Motor neuron (in vitro differentiated cells): Measurements from ENCODE around the gene KLHL12. TPM values are rescaled to one million over a fixed set of nuclear protein-coding genes. Genes with fewer than 3 reads are reported as not detected.

Experiments
- ATAC-seq, 8 experiments: fragments of 200-7000 bp; cut with Tn5 transposase; replicated peaks in 6 of 8; 2 replicates each; pipeline ENCODE4 v1.8.0; 2021; ENCODE audit warnings: mild to moderate bottlenecking in 8 of 8, moderate library complexity in 8 of 8
- H3K27ac ChIP-seq, 2 donors: fragments of 250-450 bp; sonication (Bioruptor Pico); 2 replicates each; pipeline ENCODE4 v1.9.0; 2021; ENCODE audit warnings: antibody characterized with exemption in 2 of 2, mild to moderate bottlenecking in 2 of 2, moderate library complexity in 1 of 2
- H3K4me1 ChIP-seq, 2 donors: fragments of 250-450 bp; sonication (Bioruptor Pico); replicated peaks in 1 of 2; 2 replicates each; pipeline ENCODE4 v1.6.1; 2021; ENCODE audit warnings: antibody characterized with exemption in 2 of 2, mild to moderate bottlenecking in 2 of 2, moderate library complexity in 1 of 2
- H3K4me3 ChIP-seq, 5 donors: fragments of 250-450 bp; sonication (Bioruptor Pico); 2 replicates each; pipeline ENCODE4 v1.9.0; 2021; ENCODE audit warnings: antibody characterized with exemption in 5 of 5, mild to moderate bottlenecking in 5 of 5, moderate library complexity in 4 of 5
- WGBS, 10 experiments: fragments of 450-650 bp; shearing (Covaris generic); methylation state at CpG; one replicate each; pipeline ENCODE4 v1.0.0; 2022; 5-methylcytosine and 5-hydroxymethylcytosine counted together
- in situ Hi-C, 9 experiments: fragments of 400-800 bp; cut with MboI; loops; one replicate each; pipeline ENCODE4 v1.15.0; 2021; ENCODE audit warnings: low sequenced_read_pairs in 9 of 9, low pct_unique_long_range_greater_than_20kb in 2 of 9; ENCODE audit not compliant: unreplicated experiment in 9 of 9
- total RNA-seq, 8 experiments: library from RNA; unstranded; fragments of 300-600 nt; gene quantifications; 2 replicates each; pipeline versions ENCODE4 v1.2.3 to v1.2.4, GENCODE V29; 2022

The KLHL12 gene
- total RNA-seq, 8 experiments from 2014 or later = 16.4 to 42.5 (median 31.9) TPM

GRCh38 chr1:202861420-202862132 lies 65.5 kb downstream of the KLHL12 start:
- Histone ChIP-seq H3K4me3 (peak overlapping the region; percentile 57 to 65 (median 63)), H3K27ac (peak overlapping the region in 1 of 2 donors; percentile 11), H3K4me1 (peaks cover 2 to 3% of the 10 kb centered on the region in 2 donors)
- in situ Hi-C loops = no loop called here
- 0 to 2% (median 0%) methylated on average over 1 to 28 of the region's 44 CpGs; no CpG with 5 or more reads in 1 of the 10 experiments for WGBS, 10 experiments
- ATAC-seq = peak; percentile 96 to 99 (median 98)

DNA sequence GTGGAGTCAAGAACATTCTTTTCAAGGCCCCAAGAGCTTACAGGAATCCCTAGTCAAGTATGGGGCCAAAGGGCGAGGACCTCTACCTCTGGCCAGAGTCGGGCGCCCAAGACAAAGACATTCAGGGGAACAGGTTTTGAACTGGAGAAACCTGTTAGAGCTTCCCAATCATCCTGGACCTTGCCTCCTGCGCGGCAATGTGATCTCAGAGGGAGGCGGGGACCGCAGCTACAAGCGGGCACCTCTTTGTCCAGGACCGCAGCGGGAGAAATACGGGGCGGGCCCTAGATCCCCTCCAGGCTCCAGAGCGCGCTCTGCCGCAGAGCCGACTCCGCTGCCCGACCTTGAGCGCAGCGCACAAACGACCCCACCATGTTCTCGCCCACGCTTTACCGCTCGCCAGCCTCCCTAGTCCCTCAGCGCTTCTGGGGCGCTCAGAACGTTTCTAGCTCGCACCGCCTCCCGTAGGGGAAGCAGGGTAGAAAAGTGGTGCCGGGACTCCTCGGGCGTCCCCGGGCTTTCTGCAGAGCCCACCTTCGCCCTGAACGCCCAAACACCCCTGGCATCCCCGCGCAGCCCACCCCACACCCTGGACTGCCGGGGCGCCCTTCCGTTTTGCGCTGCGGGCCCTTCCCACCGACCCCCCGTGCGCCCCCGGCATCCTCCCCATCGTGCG lies 66.2 kb downstream of the KLHL12 start:
- H3K4me3 ChIP-seq = peak overlapping the region; percentile 57 to 65 (median 63)
- ATAC-seq = peak; percentile 45 to 61 (median 54)
- in situ Hi-C loops = no loop called here
- H3K4me1 ChIP-seq = peaks cover 2 to 3% of the 10 kb centered on the region in 2 donors
- WGBS, 10 experiments = 0 to 20% (median 6%) methylated on average over 1 to 13 of the region's 50 CpGs; no CpG with 5 or more reads in 4 of the 10 experiments
- peak overlapping the region; percentile 0 to 11 for H3K27ac ChIP-seq

GRCh38 chr1:202858789-202859414 lies 68.1 kb downstream of the KLHL12 start:
- Histone ChIP-seq H3K4me3 (no peak overlapping the region), H3K4me1 (peaks cover 2 to 3% of the 10 kb centered on the region in 2 donors), H3K27ac (no peak overlapping the region)
- WGBS, 10 experiments = 67 to 100% (median 96%) methylated on average over 2 to 7 of the region's 10 CpGs; no CpG with 5 or more reads in 3 of the 10 experiments
- ATAC-seq = no peak
- in situ Hi-C loops = no loop called here

DNA sequence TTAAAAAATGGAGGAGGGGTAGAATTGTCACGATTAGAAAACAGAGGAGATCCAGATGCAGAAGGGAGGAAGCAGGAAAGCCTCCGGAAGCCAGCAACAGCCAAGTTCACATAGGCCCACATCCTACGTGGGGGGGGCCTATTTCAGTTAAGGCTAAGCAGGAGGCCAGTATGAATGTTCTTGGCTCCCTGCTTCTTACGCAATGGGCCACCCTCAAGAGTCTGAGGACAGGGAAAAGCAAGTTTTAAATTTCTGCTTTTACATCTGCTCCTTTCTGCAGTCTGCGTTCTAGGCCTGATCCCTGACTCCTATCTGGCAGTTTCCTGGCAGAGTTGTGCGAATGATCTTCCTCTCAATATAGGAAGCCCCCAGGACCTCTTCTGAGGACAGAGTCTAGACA lies 68.7 kb downstream of the KLHL12 start:
- Histone ChIP-seq H3K4me3 (no peak overlapping the region), H3K4me1 (peaks cover 2 to 3% of the 10 kb centered on the region in 2 donors), H3K27ac (no peak overlapping the region)
- 10 to 93% (median 71%) methylated on average over 1 to 5 of the region's 6 CpGs for WGBS, 10 experiments
- no peak for ATAC-seq
- in situ Hi-C loops = no loop called here

- Histone ChIP-seq H3K27ac (no peak overlapping the region), H3K4me1 (peaks cover 2 to 3% of the 10 kb centered on the region in 2 donors), H3K4me3 (no peak overlapping the region)
- in situ Hi-C loops = no loop called here
- 40 to 100% (median 73%) methylated on average over 1 to 4 of the region's 4 CpGs; no CpG with 5 or more reads in 2 of the 10 experiments for WGBS, 10 experiments
- ATAC-seq = no peak
Observed at GRCh38 chr1:202857136-202857610, 69.9 kb downstream of the KLHL12 start.

- Histone ChIP-seq H3K4me3 (no peak overlapping the region), H3K27ac (no peak overlapping the region), H3K4me1 (peaks cover 2 to 3% of the 10 kb centered on the region in 2 donors)
- in situ Hi-C loops = no loop called here
- ATAC-seq = no peak
- WGBS, 10 experiments = 50 to 100% (median 100%) methylated on average over 1 to 2 of the region's 2 CpGs; no CpG with 5 or more reads in 2 of the 10 experiments
Observed at GRCh38 chr1:202856014-202856413, 71.0 kb downstream of the KLHL12 start.

GRCh38 chr1:202854787-202855186 lies 72.2 kb downstream of the KLHL12 start:
- WGBS, 10 experiments = 47 to 94% (median 85%) methylated on average over 1 to 8 of the region's 8 CpGs; no CpG with 5 or more reads in 2 of the 10 experiments
- H3K4me3 ChIP-seq = no peak overlapping the region

DNA sequence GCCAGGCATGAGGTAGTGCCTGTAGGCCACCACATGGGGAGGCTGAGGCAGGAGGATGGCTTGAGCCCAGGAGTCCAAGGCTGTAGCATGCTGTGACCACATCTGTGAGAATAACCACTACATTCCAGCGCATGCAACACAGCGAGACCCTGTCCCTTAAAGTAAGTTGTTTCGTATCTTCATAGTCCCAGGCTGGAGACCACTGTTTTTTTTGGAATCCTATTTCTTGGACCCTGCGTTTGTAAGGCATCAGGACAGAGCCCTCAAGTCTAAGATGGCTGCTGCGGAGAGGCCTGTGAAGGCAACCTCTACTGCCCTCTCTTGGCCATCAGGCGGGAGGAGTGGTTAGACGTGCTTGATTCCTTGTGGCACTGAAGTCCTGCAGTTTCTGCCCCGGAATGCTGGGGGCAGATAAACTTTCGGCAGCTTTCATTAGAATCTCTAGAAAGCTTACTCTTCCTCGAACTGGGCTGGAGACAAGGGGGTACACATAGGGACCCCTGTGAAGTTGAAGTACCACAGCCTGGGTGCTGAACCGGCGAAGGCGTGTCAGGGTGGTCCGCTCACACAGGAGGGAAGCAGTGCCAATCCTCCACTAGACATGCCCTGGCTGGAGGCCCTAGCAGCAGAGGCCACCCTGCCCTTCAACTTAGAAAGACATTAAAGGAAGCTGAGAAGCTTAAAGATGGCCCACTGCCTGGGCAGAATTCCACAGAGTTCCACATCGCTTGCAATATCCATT lies 74.7 kb downstream of the KLHL12 start:
- H3K27ac ChIP-seq = no peak overlapping the region
- no peaks in the 10 kb centered on the region for H3K4me1 ChIP-seq
- in situ Hi-C loops = no loop called here
- peak in 6 of 8 experiments; percentile 36 to 97 (median 72) for ATAC-seq
- no peak overlapping the region for H3K4me3 ChIP-seq
- 17 to 94% (median 63%) methylated on average over 1 to 14 of the region's 15 CpGs; no CpG with 5 or more reads in 2 of the 10 experiments for WGBS, 10 experiments

More at GRCh38 chr1:202854787-202855186, 72.2 kb downstream of the KLHL12 start:
- ATAC-seq = no peak
- H3K4me1 ChIP-seq = no peaks in the 10 kb centered on the region
- in situ Hi-C loops = no loop called here
- no peak overlapping the region for H3K27ac ChIP-seq

GRCh38 chr1:202850593-202851362 lies 76.3 kb downstream of the KLHL12 start:
- WGBS, 10 experiments = 42 to 100% (median 84%) methylated on average over 1 to 6 of the region's 7 CpGs; no CpG with 5 or more reads in 1 of the 10 experiments
- Histone ChIP-seq H3K27ac (no peak overlapping the region), H3K4me3 (no peak overlapping the region), H3K4me1 (no peaks in the 10 kb centered on the region)
- peak in 2 of 8 experiments; percentile 33 to 44 for ATAC-seq
- in situ Hi-C loops = no loop called here

DNA sequence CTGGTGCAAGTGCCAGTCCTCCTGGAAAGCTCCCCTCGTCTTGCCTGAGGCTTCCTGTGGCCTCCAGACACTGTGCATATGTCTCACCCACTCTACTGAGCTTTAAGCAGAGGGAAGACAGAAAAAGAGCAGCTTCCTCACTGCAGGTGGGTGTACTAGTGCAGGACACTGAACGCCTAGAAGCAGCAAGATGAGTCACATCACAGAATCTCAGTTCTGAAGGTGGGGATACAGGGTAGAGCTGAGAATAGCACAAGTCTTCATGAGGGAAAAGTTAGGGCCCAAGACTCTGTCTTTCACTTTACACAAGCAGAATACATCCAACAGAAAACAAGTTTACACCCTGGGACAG lies 78.9 kb downstream of the KLHL12 start:
- Histone ChIP-seq H3K27ac (no peak overlapping the region), H3K4me1 (no peaks in the 10 kb centered on the region), H3K4me3 (no peak overlapping the region)
- no peak for ATAC-seq
- in situ Hi-C loops = no loop called here
- WGBS, 10 experiments = 0 to 71% (median 44%) methylated on average over 1 to 2 of the region's 2 CpGs; no CpG with 5 or more reads in 3 of the 10 experiments

GRCh38 chr1:202844935-202845334 lies 82.1 kb downstream of the KLHL12 start:
- no peak overlapping the region for H3K27ac ChIP-seq
- WGBS, 10 experiments = 17 to 100% (median 73%) methylated on average over 1 to 5 of the region's 6 CpGs; no CpG with 5 or more reads in 4 of the 10 experiments
- in situ Hi-C loops = no loop called here
- no peak for ATAC-seq
- H3K4me1 ChIP-seq = no peaks in the 10 kb centered on the region
- no peak overlapping the region for H3K4me3 ChIP-seq

DNA sequence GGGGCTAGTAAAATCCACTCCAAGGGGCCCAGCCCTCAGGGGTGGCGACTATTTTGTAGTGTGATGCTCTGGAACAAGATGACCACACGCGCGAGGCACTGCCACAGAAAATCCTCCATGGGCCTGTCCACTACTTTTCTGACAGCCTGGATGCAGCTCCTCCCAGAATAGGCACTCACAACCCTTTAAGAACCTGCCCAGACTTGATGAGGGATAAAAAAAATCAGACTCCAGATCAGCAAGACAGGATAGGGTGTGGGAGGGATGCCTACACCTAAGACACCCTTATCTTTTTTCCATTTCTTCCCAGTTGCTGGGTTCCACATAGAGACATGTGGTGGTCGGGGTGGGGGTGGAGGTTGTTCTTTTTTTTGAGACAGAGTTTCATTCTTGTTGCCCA lies 82.8 kb downstream of the KLHL12 start:
- WGBS, 10 experiments = 50 to 92% (median 72%) methylated on average over 1 to 5 of the region's 5 CpGs; no CpG with 5 or more reads in 6 of the 10 experiments
- in situ Hi-C loops = no loop called here
- ATAC-seq = peak in 1 of 8 experiments; percentile 17
- Histone ChIP-seq H3K27ac (no peak overlapping the region), H3K4me1 (no peaks in the 10 kb centered on the region), H3K4me3 (no peak overlapping the region)
